Activated T-cell treated with anti-CD3 and anti-CD28 coated beads for 48 hours (primary cell): ENCODE data around the gene VEZF1.

ENCODE experiments used
- DNase-seq: peaks from one replicate; pipeline ENCODE4 v3.0.0-alpha.2; 2020; ENCODE audit warnings: low read depth

Gene VEZF1

GRCh38 chr17:57928928-57929327 lies 59.1 kb downstream of the VEZF1 start:
- no peak for DNase-seq

- no peak for DNase-seq
Measured at GRCh38 chr17:57927048-57927723, 60.9 kb downstream of the VEZF1 start.

GRCh38 chr17:57926723-57927047 lies 61.4 kb downstream of the VEZF1 start:
- DNase-seq: no peak

GRCh38 chr17:57925361-57925990 lies 62.6 kb downstream of the VEZF1 start:
- DNase-seq: no peak

- no peak for DNase-seq
Measured at GRCh38 chr17:57924677-57925076, 63.4 kb downstream of the VEZF1 start.
